ENCODE data around the gene ALAD. TPM values are rescaled to one million over a fixed set of nuclear protein-coding genes. Genes with fewer than 3 reads are reported as not detected.

The ALAD gene
- total RNA-seq, 1 experiment from 2014 or later: 8.9 TPM

DNA sequence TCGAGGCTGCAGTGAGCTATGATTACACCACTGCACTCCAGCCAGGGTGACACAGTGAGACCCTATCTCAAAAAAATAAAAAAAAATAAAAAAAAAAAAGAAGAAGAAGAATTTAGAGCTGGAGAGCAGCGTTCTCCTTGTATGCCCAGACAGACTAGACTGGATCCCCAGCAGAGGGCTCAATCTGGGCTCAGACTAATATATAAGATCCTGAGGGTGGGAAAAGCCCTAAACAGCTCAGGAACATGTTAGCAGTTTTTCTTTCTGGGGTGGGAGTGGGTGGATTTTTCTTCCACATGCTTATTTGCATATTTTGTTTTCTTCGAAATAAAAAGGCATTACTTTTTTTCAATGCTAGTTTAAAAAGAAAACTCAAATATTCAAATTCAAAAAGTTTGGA lies 52.6 kb downstream of the ALAD start:
- H3K27me3 ChIP-seq (ENCODE audit: control insufficient read depth, insufficient read depth, low read length): peaks cover 14% of the 10 kb centered on the region
- in situ Hi-C loops (cut with HindIII; ENCODE audit: low pct_unique_long_range_greater_than_20kb, low sequenced_read_pairs) (no loop called here), intact Hi-C loops (cut with micrococcal nuclease; ENCODE audit: unreplicated experiment) (no loop called here)
- CTCF ChIA-PET: interaction anchor here (0.6 kb wide), 1 partner anchor 53 kb away, joined by 3 read pairs; no protein-coding TSS in a partner anchor
- ATAC-seq (no peak), DNase-seq (ENCODE audit: low read depth, low spot score) (no peak)
- H3K27ac ChIP-seq (ENCODE audit: low read length): no peak overlapping the region
- no peak overlapping the region for H3K4me3 ChIP-seq (ENCODE audit: low read depth in 2 of 2, low read length in 2 of 2)
- POLR2A ChIA-PET: no interaction called here
- H3K36me3 ChIP-seq (ENCODE audit: control insufficient read depth, insufficient read depth, low read length): no peaks in the 10 kb centered on the region
- no peaks in the 10 kb centered on the region for H3K9me3 ChIP-seq (ENCODE audit: control insufficient read depth, insufficient read depth, low read depth, low read length)
- H3K4me1 ChIP-seq (ENCODE audit: control insufficient read depth, insufficient read depth, low read length): 0 out of 2 replicates have a peak, but pooled peaks cover 3% of the 10 kb centered on the region
- no TSS peak for BruUV-seq (replicated peaks)
- no peak for TF ChIP-seq POLR2AphosphoS5 (IDR thresholded peaks at IDR 0.05; ENCODE audit: low read depth, low read length)
- no peak for TF ChIP-seq SIN3A (IDR thresholded peaks at IDR 0.05; ENCODE audit: borderline replicate concordance, insufficient read depth, low read depth, low read length)
- TF ChIP-seq TCF7L2 (IDR thresholded peaks at IDR 0.05; ENCODE audit: low read depth, low read length): no peak
- TF ChIP-seq, protein P1, sequence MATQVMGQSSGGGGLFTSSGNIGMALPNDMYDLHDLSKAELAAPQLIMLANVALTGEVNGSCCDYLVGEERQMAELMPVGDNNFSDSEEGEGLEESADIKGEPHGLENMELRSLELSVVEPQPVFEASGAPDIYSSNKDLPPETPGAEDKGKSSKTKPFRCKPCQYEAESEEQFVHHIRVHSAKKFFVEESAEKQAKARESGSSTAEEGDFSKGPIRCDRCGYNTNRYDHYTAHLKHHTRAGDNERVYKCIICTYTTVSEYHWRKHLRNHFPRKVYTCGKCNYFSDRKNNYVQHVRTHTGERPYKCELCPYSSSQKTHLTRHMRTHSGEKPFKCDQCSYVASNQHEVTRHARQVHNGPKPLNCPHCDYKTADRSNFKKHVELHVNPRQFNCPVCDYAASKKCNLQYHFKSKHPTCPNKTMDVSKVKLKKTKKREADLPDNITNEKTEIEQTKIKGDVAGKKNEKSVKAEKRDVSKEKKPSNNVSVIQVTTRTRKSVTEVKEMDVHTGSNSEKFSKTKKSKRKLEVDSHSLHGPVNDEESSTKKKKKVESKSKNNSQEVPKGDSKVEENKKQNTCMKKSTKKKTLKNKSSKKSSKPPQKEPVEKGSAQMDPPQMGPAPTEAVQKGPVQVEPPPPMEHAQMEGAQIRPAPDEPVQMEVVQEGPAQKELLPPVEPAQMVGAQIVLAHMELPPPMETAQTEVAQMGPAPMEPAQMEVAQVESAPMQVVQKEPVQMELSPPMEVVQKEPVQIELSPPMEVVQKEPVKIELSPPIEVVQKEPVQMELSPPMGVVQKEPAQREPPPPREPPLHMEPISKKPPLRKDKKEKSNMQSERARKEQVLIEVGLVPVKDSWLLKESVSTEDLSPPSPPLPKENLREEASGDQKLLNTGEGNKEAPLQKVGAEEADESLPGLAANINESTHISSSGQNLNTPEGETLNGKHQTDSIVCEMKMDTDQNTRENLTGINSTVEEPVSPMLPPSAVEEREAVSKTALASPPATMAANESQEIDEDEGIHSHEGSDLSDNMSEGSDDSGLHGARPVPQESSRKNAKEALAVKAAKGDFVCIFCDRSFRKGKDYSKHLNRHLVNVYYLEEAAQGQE (IDR thresholded peaks at IDR 0.05; ENCODE audit: insufficient read depth in 1 of 2, low read depth in 2 of 2, low read length in 1 of 2): no peak
- no peak; the same call in 1 of the 2 replicates for TF ChIP-seq CTCF (IDR thresholded peaks at IDR 0.05)

- Histone ChIP-seq H3K4me3 (ENCODE audit: low read depth in 2 of 2, low read length in 2 of 2) (no peak overlapping the region), H3K27me3 (ENCODE audit: control insufficient read depth, insufficient read depth, low read length) (peaks cover 10% of the 10 kb centered on the region), H3K27ac (ENCODE audit: low read length) (no peak overlapping the region), H3K9me3 (ENCODE audit: control insufficient read depth, insufficient read depth, low read depth, low read length) (no peaks in the 10 kb centered on the region), H3K4me1 (ENCODE audit: control insufficient read depth, insufficient read depth, low read length) (0 out of 2 replicates have a peak, but pooled peaks cover 3% of the 10 kb centered on the region), H3K36me3 (ENCODE audit: control insufficient read depth, insufficient read depth, low read length) (no peaks in the 10 kb centered on the region)
- ATAC-seq (no peak), DNase-seq (ENCODE audit: low read depth, low spot score) (no peak)
- POLR2A ChIA-PET: no interaction called here
- intact Hi-C loops (cut with micrococcal nuclease; ENCODE audit: unreplicated experiment): no loop called here
- CTCF ChIA-PET: interaction anchor here (0.5 kb wide), 1 partner anchor 65 kb away, joined by 8 read pairs; the partner anchor contains the start of genes C9orf43 and POLE3
- BruUV-seq (replicated peaks): no TSS peak
- TF ChIP-seq SIN3A (IDR thresholded peaks at IDR 0.05; ENCODE audit: borderline replicate concordance, insufficient read depth, low read depth, low read length) (no peak), TCF7L2 (IDR thresholded peaks at IDR 0.05; ENCODE audit: low read depth, low read length) (no peak), CTCF (IDR thresholded peaks at IDR 0.05) (no peak), POLR2AphosphoS5 (IDR thresholded peaks at IDR 0.05; ENCODE audit: low read depth, low read length) (no peak)
- TF ChIP-seq, protein P1 (IDR thresholded peaks at IDR 0.05; ENCODE audit: insufficient read depth in 1 of 2, low read depth in 2 of 2, low read length in 1 of 2): no peak
- in situ Hi-C loops (cut with HindIII; ENCODE audit: low pct_unique_long_range_greater_than_20kb, low sequenced_read_pairs): no loop called here
These were observed 55.4 kb downstream of the ALAD start for GRCh38 chr9:113345671-113346070.

All from Panc1 (cell line).